GM21619 (cell line): ENCODE measurements around the gene SH3PXD2A.
"Not testable (repeated sequence)": the region's sequence is repeated elsewhere in the genome, so short reads cannot be mapped to it uniquely, and the experiment has no call there.

Experiments
- ATAC-seq: cut with Tn5 transposase; IDR thresholded peaks from one replicate; pipeline ENCODE4 v1.9.1; 2021; ENCODE audit not compliant: unreplicated experiment

Gene SH3PXD2A

DNA sequence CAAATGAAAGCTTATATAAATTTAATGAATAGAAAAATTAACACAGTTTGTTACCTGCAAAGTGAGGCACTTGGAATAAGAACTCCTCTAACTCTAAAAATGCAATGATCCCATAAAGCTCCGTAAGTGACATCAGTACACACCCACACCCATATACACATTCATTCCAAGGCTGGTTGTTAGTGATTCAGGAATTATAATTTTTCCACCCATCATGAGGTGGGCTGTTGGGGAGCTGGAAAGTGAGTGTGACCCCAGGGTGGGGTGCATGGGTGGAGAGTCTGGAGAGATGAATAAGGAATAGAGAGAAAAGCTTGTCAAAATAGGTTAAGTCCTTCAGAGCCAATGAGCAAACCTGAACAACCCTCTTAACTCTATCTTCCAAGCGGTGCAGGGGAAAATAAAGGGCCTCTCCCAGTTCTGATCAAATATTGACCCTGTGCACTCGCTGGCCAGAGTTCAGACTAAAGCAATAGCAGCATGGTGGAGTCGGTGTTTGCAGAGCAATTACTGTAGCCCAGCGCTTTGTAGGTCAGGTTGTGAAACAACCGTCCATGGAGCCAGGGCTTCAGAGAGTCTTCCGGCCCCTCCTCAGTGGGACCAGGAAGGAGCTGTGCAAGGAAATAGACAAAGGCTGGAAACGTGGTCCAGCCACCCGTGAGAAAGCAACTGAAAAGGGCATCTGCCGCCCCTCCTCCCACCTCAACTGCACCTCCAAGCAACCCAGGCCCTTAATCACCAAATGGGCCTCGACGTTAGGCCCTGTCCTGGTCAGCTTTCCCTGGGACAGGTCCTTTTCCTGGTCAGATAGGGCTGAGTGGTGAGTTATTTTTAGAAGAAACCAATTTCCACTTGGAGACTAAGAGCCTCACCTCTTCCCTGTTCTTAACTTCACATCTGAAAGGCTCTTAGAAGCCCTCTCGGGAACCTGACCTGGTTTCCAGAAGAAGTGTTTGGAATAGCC lies 61.2 kb downstream of the SH3PXD2A start:
- no peak for ATAC-seq

DNA sequence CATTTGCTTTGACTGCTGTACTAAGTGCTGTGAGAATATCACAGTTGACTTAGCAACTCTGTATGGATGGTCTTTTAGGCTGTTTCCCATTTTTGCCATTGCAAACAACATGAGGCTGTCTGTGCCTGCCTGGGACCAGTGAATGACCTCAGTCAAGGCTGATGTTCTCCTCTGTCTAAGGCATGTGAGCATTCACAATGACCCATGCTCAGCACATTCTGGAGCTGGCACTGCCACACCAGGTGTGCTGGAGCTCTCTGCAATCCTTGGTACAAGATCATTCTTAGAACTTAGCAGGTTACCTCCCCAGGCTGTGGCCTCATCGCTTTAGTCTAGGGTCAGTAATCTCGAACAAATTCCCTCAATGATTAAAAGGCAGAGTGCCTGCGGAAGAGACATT lies 61.9 kb downstream of the SH3PXD2A start:
- ATAC-seq, result no peak

DNA sequence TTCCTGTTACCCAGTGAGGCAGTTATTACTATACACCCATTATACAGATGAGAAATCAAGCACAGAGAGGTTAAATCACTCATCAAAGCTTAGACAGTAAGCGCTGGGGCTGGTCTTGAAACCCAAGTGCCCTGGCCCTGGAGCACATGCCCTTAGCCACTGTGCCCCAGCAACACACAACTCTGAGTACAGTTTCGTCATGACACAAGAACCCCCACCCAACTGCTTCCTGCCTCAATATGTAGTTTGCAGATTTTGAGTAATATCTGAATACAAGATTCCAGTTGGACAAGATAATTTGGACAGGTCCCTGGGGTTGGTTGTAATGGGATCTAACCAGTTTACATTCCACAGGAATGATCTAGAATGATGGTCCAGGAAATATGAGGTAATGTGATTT lies 62.8 kb downstream of the SH3PXD2A start:
- ATAC-seq, result no peak

DNA sequence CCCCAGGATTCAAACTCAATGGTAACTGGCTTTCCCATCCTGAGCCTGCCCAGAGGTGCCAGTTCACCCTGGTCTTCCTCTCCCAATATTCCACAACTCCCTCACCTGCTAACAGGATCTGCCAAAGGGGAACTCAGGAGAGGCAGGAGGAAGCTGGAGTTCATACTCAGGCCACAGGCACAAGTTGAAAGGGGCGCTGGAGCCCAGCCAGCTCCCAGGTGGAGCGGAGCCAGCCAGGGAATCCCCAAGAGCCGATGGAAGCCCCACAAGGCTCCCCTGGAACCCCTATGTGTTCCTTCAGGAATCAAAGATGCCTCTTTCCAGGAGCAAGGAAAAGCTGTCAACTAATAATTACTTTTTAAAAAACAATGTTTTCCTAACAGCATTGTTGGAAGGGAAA lies 63.5 kb downstream of the SH3PXD2A start:
- ATAC-seq, result no peak

DNA sequence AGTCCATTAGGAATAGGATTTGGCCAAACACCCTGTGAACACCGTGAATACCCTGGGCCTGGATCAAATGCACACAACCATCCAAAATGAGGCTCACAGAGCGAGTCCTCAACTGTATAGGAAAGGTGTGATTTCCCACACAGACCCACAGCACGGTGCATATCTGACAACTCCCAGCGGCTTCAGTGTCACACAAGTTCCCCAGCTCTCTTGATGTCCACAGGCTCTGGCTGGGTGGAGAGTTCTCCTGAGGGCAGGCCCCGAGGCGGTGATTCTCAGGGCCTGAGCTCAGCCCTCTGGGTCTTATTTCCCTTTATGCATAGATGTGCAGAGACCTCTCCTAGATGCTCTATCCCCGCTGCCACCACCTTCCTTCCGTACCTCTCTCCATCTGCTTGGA lies 64.1 kb downstream of the SH3PXD2A start:
- ATAC-seq, result no peak

DNA sequence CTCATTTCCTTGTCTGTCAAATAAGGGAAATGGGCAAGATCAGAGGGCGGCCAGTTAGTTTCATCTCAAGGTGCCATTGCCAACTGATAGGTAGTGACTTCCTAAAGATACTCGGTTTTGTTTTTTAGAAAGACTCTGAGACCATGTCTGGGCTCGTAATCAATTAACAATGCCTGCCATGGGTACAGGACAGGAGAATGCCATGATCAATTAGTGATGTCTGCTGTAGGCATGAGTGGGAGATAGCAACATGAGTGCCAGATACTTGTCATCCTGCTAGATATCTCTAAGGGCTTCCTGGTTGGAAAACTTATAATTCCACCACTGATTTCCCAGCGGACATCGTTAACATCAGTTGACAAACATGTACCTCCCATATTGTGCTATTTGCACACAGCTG lies 64.8 kb downstream of the SH3PXD2A start:
- no peak for ATAC-seq

DNA sequence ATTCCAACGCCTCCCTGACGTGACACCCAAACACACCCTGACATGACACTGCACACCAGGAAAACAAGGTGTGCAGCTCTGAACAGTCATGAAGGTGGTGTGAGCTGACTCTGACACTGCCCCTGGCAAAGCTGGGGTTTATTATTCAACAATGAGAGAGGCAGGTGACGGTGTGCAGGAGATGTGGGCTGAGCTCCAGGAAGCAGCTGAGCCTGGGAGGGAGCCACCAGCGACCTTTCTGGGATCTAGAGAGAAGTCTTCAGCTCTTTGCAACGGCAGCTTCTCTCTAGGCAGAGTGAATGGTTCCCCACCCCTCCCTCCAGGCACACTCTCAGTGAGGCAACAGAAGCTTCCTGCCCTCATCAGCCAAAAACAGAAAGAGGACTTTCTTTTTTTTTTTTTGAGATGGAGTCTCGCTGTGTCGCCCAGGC lies 65.6 kb downstream of the SH3PXD2A start:
- ATAC-seq, result no peak

DNA sequence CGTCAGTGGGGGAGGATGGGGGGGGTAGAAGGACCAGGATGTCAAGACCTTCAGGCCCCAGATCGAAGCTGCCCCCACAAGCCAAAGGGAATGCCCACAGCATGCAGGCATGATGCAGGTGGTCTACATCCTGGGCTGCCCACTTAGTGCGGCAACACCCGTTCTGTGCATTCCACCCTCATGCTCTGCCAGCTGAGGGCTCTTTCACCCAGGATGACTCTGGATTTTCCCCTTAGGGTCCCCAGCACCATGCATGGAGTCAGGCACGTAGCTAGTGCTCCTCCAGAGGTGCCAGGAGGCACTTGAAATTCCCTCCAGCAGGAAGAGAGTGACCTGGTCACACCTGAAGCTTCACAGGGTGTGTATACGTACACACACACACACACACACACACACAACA lies 66.2 kb downstream of the SH3PXD2A start:
- ATAC-seq, result no peak

DNA sequence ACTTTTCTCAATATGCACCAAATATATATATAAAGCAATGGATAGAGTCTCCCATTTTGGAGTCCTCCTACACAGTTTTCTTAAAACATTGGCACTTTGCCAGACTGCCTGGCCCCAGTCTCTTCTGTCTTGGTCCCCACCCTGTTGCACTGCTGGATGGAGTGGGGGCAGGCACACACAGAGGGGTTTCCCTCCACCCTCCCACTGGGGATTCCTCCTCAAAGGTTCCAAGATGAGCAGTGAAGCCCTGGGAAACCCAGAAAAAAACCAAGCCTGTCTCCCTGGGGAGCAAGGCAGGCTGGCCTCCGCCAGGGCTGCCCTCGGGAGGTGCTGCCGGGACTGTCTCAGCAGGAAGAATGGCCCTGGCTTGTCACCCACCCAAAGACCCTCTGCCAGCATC lies 68.0 kb downstream of the SH3PXD2A start:
- no peak for ATAC-seq

DNA sequence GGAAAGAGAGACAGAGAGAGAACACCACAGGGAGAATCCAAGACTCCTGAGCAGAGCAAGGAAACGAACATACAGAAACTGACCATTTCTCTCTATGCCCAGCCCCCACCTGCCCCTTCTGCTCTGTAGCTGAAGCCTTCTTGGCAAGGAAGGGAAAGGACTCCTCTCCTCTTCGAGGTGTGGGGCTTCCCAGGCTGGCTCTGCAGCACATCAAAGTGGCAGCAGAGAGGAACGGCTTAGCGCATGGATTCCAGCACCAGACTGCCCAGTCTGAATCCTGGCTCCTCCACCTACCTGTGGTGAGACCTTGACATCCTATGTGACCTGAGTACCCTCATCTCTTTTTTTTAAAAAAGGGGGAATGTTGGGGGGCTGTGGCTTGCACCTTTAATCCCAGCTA lies 69.4 kb downstream of the SH3PXD2A start:
- no peak for ATAC-seq

DNA sequence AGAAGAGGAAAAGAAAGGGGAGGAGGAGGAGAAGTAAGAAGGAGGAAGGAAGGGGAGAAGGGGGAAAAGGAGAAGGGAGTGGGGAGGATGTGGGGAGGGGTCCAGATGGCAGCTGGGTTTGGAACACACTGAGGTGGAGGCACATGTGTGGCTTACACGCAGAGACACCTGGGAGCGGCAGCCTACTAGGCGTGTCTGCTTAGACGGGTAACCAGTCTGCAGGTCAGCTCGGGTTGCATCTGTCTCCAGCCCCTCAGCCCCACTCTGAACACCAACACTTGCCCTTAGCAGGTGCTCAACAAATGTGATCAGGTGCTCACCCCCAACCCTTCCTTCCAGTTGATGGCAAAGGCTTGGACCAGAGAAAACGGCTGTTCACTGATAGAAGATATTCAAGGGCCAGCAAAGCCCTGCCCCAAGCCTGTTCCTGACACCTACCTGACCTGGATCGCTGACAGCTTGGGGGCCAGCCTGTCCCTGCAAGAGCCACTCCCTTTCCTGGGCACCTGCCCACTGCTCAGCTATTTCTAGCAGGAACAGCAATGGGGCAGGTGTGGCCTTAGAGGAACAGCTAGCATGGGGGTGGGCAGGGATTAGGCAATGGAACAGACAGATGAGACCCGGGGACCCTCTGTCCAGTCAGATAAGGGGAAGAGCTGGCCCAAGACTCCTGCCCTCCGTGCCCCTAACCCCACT lies 70.5 kb downstream of the SH3PXD2A start:
- ATAC-seq, result no peak

DNA sequence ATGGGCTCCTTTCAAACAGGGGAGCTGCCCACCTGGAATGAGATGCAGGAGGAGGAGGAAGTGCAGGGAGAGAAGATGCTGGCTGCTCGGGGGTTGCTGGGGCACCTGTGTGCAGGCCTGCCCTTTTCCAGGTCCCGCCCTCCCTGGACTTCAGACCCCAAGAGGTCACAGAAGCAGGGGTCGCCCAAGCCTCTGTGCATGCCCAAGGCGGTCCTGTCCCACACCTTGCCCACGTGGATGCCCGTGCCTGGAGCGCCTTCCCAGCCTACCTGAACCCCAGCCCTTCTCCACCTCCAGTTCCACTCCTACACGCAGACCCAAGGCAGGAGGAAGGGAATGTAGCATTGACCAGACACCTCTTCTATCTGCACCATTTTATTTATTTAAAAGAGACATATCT lies 71.3 kb downstream of the SH3PXD2A start:
- ATAC-seq, result no peak

DNA sequence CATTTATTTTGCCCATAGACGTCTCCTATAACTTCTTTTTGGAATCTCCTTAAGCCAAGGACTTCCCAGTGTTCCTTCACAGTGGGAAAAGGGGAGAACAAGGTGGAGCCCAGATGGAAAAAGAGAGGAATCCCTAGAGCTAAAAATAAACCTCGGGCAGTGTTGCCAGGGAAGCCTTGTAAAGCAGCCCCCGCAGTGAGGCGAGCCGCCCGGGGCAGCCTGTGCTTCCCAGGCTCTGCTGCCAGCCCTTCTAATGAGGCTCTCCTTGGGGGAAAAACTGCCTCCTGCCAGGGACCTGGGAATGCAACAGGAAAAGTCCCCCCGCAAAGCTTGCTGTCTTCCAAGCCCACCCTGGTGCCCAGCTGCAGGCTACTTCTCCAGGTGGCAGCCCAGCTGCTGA lies 71.7 kb downstream of the SH3PXD2A start:
- no peak for ATAC-seq

DNA sequence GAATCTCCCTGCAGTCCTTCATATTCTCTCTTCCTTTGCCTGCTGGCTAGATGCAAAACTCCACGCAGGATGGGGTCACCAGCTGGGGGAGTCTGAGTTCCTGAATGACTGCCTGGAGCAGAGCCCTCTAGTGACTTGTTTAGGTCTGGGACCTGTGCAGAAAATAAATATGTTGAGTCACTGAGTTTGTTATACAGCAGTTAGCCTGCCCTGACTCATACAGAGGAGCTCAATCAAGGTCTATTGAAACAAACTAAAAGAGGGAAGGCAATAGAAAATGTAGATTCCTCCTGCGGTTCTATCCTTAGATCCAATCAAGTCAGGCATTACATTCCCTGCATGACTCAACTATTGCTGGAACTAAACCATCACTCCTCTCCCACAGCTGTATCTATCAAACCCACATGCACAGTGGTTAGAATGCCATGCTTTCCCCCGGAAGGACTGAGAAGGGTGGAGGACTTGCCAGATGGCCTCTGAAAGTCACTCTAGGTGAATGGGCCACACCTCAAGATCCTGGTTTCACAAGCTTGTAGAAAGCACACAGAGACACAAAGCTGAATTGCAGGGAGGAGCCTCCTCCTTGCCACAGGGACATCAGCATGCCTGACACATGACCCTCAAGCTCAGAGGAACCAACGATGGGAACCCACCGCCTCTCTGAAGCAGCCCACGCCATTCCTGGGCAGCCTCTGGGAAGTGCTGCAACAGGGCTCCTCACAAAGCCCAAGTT lies 73.9 kb downstream of the SH3PXD2A start:
- no peak for ATAC-seq

DNA sequence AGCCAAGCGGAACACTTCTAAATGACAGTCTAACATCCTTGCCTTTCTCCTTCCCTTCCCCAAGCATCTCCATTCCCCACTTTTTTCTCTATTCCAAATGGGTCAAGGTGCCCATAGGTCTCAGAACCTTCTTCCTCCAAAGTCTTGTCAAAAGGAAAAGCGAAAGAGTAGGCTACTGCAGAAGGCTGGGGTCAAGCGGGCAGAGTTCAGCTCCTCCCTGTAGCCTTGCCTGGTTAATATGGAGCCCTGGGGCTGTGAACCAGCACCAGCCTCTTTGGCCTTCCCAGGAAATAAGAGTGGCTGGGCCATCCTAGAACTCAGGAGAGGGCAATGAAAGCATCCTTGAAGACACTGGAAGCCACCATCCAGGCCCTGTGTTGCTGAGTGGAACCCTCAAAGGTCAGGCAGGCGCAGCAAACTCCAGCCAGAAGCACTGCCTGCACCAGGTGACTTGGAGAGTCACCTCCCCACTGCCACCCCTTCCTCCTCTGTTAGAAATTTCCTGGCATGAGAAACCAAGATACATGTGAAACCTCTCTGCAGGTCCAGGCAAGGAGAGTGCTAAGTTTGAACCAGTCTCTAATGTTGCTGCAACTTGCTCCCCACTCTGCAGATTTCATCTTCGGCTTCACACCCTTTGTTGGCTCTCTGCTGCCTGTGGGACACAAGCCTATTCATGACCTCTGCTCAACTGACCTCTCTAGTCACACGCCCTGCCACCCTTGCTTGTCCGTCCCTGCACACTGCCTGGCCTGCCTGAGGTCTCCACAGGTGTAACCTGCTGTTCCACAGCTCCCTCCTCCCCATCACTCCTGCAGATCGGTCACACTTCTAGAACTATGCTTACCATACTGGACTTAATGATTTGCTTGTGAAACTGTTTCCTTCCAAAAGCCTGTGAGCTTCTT lies 74.9 kb downstream of the SH3PXD2A start:
- no peak for ATAC-seq

DNA sequence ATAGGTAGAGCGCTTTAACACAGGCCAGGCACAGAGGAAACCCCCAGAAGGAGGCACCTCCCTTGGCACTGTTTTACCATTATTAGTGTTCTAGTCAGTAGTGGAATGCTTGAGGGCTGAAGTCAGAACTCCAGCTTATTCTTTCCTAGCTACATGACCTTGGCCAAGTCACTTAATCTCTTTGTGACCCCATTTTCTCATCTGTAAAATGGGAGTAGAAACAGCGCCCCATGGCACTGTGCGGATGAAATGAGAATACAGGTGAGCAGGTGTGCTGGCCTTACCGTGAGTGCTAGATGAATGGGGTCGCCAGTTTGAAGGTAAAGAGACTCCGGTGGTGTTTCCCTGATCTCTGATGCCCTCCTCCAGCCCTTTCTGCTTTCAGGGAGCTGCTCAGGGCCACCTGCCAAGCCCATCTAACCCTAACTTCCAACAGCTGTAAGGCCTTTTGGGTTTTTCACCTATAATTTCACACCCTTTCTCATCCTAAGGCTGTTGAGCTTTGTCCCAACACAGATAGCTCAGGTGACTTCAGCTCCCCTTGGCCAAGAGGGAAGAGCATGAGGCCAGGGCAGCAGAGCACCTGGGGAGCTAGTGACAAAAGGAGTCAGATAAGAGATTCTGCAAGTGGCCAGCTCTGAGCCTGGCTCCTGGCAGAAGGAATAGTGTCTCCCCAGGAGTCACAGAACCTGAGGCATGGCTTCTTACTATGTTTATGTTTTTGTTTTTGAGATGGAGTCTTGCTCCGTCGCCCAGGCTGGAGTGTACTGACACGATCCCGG lies 76.8 kb downstream of the SH3PXD2A start:
- ATAC-seq, result no peak

DNA sequence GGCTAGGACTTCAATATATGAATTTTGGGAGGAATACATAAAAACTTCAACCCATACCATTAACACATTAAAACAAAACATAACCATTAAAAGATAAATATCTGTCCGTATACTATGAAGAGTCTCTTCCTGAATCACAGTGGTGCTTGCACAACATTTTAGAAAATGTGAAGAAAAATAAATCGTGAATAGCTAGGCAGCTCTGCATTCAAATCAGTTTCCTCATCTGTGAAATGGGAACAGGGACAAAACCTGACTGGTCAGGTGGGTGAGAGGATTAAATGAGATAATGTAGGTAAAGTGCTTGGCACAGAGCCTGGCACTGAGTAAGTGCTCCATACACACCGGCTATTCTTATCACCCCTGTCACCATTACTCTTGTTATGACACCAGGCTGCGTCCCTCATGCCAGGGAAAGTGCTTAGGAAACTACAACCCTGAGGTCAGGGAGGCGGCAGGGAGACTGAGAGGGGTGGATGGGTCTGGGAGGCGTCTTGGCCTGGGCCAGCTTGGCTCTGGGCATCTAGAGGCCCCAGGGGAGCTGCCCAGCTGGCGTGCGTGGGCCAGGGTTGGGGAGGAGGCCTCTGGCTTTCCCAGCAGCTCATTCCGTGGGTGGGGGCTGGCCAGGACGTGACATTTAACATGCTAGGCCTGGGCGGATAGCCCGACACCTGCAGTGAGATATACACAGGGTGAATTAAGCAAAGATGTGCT lies 78.3 kb downstream of the SH3PXD2A start:
- ATAC-seq, result no peak

DNA sequence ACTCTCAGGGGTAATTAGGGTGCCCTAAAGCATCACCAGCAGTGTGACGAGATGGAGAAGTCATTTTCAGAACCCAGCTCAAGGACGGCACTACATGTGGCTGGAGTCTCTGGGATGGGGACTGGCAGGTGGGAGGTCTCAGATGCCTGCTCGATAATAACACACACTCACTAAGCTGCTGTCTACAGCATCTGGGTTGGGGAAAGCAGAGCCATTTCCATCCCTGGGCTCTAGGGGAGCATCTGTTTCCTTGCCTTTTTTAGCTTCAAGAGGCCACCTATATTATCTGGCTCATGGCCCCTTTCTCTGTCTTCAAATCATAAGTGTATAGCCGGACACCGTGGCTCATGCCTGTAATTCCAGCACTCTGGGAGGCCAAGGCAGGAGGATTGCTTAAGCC lies 79.6 kb downstream of the SH3PXD2A start:
- ATAC-seq, result no peak

DNA sequence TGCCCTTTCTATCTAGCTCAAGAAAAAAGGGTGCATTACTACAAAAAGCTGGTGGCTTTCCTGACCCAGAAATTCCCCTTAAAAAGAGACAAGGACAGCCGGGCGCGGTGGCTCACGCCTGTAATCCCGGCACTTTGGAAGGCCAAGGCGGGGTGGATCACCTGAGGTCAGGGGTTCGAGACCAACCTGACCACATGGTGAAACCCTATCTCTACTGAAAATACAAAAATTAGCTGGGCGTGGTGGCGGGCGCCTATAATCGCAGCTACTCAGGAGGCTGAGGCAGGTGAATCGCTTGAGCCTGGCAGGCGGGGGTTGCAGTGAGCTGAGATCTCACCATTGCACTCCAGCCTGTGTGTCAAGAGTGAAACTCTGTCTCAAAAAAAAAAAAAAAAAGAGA lies 82.5 kb downstream of the SH3PXD2A start:
- not testable (repeated sequence) for ATAC-seq
